PC-3 (cell line): ENCODE results near the gene CTAG1A. TPM values are rescaled to one million over a fixed set of nuclear protein-coding genes. Genes with fewer than 3 reads are reported as not detected.
"Not testable (repeated sequence)": the region's sequence is repeated elsewhere in the genome, so short reads cannot be mapped to it uniquely, and the experiment has no call there.

Source experiments
- ATAC-seq: fragments of 200-7000 bp; cut with Tn5 transposase; 2 replicates; pipeline ENCODE4 v1.9.1; 2020; ENCODE audit warnings: mild to moderate bottlenecking, moderate library complexity
- BruUV-seq: library from RNA; stranded (reverse); fragments of 400-500 nt; replicated peaks from 2 replicates; lab custom pipeline; 2021; lab: Mats Ljungman, UMichigan
- CTCF ChIA-PET: fragments of 300-600 bp; sonication (Branson Sonifier 250); formaldehyde crosslinking; loops from one replicate; lab custom pipeline; 2022; ENCODE audit warnings: antibody characterized with exemption; lab: Charles Lee
- POLR2A ChIA-PET: fragments of 300-600 bp; sonication (Branson Sonifier 250); formaldehyde crosslinking; loops from one replicate; lab custom pipeline; 2022; ENCODE audit warnings: antibody characterized with exemption; ENCODE audit not compliant: unreplicated experiment; lab: Charles Lee
- DNase-seq: peaks from one replicate; pipeline ENCODE4 v3.0.0-alpha.2; 2015
- H2AFZ ChIP-seq: fragments of 300-600 bp; sonication (generic); 2 replicates; pipeline ENCODE4 v1.6.0; 2016; ENCODE audit warnings: antibody characterized with exemption, low read length
- H3F3A ChIP-seq: fragments of 300-600 bp; sonication (generic); one replicate; pipeline ENCODE4 v1.6.0; 2017; ENCODE audit warnings: antibody characterized with exemption, low read length, control low read depth, mild to moderate bottlenecking; ENCODE audit not compliant: unreplicated experiment
- H3K27ac ChIP-seq: fragments of 300-600 bp; sonication (generic); 2 replicates; pipeline ENCODE4 v1.5.1; 2016; ENCODE audit warnings: mild to moderate bottlenecking, low read length
- H3K27me3 ChIP-seq: fragments of 300-600 bp; sonication (generic); 2 replicates; pipeline ENCODE4 v1.6.1; 2016; ENCODE audit warnings: low read length, mixed read lengths
- H3K36me3 ChIP-seq: fragments of 300-600 bp; sonication (generic); 2 replicates; pipeline ENCODE4 v1.6.1; 2016; ENCODE audit warnings: low read depth, mixed run types, low read length, mixed read lengths
- H3K4me1 ChIP-seq: fragments of 300-600 bp; sonication (generic); 2 replicates; pipeline ENCODE4 v1.5.1; 2016; ENCODE audit warnings: low read length; ENCODE audit not compliant: insufficient read depth
- H3K4me2 ChIP-seq: fragments of 300-600 bp; sonication (generic); 2 replicates; pipeline ENCODE4 v1.6.0; 2016; ENCODE audit warnings: low read length
- H3K4me3 ChIP-seq: fragments of 300-600 bp; sonication (generic); 2 replicates; pipeline ENCODE4 v1.5.1; 2016; ENCODE audit warnings: mild to moderate bottlenecking, low read length, mixed read lengths
- H3K79me2 ChIP-seq: fragments of 300-600 bp; sonication (generic); 2 replicates; pipeline ENCODE4 v1.6.1; 2017; ENCODE audit warnings: low read length, mixed read lengths
- H3K9ac ChIP-seq: fragments of 300-600 bp; sonication (generic); 2 replicates; pipeline ENCODE4 v1.6.0; 2016; ENCODE audit warnings: mild to moderate bottlenecking, low read length
- H3K9me2 ChIP-seq: fragments of 300-600 bp; sonication (generic); replicated peaks from 2 replicates; pipeline ENCODE4 v1.6.1; 2016; ENCODE audit warnings: mixed run types, low read length, mixed read lengths
- H3K9me3 ChIP-seq: fragments of 300-600 bp; sonication (generic); 2 replicates; pipeline ENCODE4 v1.6.1; 2016; ENCODE audit warnings: low read length, mixed read lengths
- H4K20me1 ChIP-seq: fragments of 300-600 bp; sonication (generic); 2 replicates; pipeline ENCODE4 v1.6.1; 2016; ENCODE audit warnings: low read length, mixed read lengths
- intact Hi-C: fragments of 100-400 bp; cut with micrococcal nuclease; formaldehyde crosslinking; loops from 2 replicates; pipeline ENCODE4 v1.9.0; 2023
- total RNA-seq: library from RNA; depleted of rRNA; stranded (reverse); fragments of >200 nt; gene quantifications from 2 replicates; pipeline ENCODE4 v1.2.3, GENCODE V29; 2014; rRNA removed

CTAG1A gene
- total RNA-seq, 1 experiment from 2014 or later, result not detected

DNA sequence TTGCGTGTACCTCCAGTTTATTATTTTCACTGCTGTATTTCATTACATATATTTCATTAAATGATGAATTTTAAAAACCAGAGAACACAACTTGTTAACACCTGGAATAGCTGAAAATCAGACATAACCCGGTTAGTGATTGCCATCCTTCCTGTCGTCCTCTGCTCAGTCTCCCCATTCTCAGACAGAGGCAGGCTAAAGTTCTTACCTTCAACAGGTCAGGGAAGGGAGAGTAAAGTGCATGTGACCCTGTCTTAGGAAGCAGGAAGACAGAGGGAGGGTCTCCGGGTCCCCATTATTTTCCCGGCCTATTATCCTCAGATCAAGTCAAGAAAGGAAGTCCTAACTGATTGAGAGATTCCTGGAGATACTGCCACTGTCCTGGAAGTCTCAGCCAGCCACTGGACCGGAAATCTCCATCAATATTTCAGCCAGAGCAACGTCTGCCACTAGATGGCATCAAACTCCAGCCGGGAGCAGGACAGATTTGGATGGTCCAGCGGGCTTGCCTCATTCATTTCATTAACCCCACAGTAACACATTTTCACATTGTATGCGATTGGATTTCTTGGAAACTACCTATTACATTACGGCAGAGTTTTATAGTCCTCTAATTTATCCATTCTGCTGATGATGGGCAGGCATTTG lies 36.0 kb downstream of the CTAG1A start:
- H4K20me1 ChIP-seq, H3K4me1 ChIP-seq, H3K27ac ChIP-seq, H3F3A ChIP-seq, H3K4me2 ChIP-seq, H3K9ac ChIP-seq, H3K79me2 ChIP-seq, POLR2A ChIA-PET, H3K9me2 ChIP-seq, H2AFZ ChIP-seq, H3K9me3 ChIP-seq, H3K36me3 ChIP-seq, BruUV-seq, CTCF ChIA-PET, DNase-seq, H3K27me3 ChIP-seq, H3K4me3 ChIP-seq, intact Hi-C loops: not testable (repeated sequence)
- ATAC-seq, result peak; percentile 85

DNA sequence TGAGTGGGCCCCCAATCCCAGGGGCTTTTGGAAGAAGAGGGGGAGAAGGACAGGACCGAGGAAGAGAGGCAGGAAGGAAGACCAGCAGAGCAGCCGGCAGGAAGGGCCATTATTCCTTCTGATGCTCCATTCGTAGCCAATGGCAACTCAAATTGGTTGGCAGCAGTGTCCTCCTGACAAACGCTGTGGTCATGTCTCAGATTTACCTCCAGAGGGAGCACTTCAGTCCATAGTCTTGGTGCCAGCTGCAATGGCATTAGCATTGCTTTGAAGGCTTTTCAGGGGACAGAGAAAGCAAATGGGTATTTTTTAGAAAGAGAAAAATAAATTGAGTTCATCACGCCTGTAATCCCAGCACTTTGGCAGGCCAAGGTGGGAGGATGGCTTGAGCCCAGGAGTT lies 44.0 kb downstream of the CTAG1A start:
- H3K4me3 ChIP-seq, H2AFZ ChIP-seq, POLR2A ChIA-PET, H3K9me2 ChIP-seq, H3K27ac ChIP-seq, DNase-seq, H3K4me2 ChIP-seq, H3K9me3 ChIP-seq, H3F3A ChIP-seq, CTCF ChIA-PET, H3K9ac ChIP-seq, H3K79me2 ChIP-seq, intact Hi-C loops, H3K36me3 ChIP-seq, H3K27me3 ChIP-seq, H4K20me1 ChIP-seq, BruUV-seq, H3K4me1 ChIP-seq: not testable (repeated sequence)
- ATAC-seq, result peak; percentile 72

DNA sequence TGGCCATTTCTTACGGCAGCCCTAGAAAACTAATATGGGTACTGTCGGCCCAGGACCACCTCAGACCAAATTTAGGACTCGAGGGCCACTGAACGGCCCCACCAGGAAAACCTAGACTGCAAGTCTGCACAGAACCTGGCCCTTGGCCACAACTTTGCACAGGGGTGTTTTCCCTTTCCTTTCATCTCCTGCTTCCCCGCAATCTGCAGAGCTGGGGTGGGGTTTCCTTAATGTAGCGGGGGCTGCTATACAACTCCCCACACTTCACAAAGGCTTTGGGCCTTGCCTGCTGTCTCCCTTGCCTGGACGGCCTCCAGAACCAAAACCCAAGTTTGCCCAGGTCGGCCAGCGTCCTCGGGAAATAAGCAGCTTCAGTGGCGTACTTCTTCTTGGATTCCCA lies 46.0 kb downstream of the CTAG1A start:
- H3K4me3 ChIP-seq, H3F3A ChIP-seq, DNase-seq, H3K9me2 ChIP-seq, POLR2A ChIA-PET, intact Hi-C loops, H4K20me1 ChIP-seq, H3K4me2 ChIP-seq, H3K27me3 ChIP-seq, H3K79me2 ChIP-seq, CTCF ChIA-PET, H3K9me3 ChIP-seq, H3K4me1 ChIP-seq, H3K27ac ChIP-seq, ATAC-seq, H2AFZ ChIP-seq, H3K9ac ChIP-seq, BruUV-seq, H3K36me3 ChIP-seq: not testable (repeated sequence)

DNA sequence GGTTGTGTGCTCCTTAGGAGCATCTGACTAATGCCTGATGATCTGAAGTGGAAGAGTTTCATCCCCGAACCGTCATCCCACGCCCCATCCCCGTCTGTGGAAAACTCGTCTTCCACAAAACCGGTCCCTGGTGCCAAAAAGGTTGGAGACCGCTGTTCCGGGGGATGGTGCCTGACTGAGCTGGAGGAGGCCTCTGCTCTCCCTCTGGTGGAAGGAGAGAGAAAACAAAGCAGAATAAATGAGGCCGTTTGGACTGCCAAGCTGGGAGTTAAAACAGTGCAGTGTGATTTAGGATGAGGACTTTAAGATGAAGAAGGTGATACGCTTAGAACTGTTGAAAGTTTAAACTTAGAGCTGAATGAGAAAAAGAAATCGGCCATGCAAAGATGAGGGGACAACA lies 48.7 kb downstream of the CTAG1A start:
- CTCF ChIA-PET, POLR2A ChIA-PET, intact Hi-C loops, H3K4me1 ChIP-seq, H3K27ac ChIP-seq, H3K36me3 ChIP-seq, H3K79me2 ChIP-seq, DNase-seq, BruUV-seq, H3K27me3 ChIP-seq, H3K9me3 ChIP-seq, H3K4me2 ChIP-seq, H3K9me2 ChIP-seq, H3K9ac ChIP-seq, H4K20me1 ChIP-seq, H3F3A ChIP-seq, H2AFZ ChIP-seq, H3K4me3 ChIP-seq: not testable (repeated sequence)
- peak; percentile 37 for ATAC-seq

Other genes starting within 250 kb of the CTAG1A start
- gene FLNA, start 210.5 kb upstream of the CTAG1A start, total RNA-seq, result 2,058 and 3,170 TPM in 2 replicates
- 46.8 and 49.0 TPM in 2 replicates for gene EMD, start 205.8 kb upstream of the CTAG1A start, total RNA-seq
- gene RPL10, start 186.8 kb upstream of the CTAG1A start, total RNA-seq, result 2,879 and 3,401 TPM in 2 replicates
- 29.8 TPM in 2 replicates for gene DNASE1L1, start 175.9 kb upstream of the CTAG1A start, total RNA-seq
- 39.4 and 41.5 TPM in 2 replicates for gene TAFAZZIN, start 173.6 kb upstream of the CTAG1A start, total RNA-seq
- 68.7 and 94.0 TPM in 2 replicates for gene ATP6AP1, start 156.5 kb upstream of the CTAG1A start, total RNA-seq
- gene GDI1, start 148.0 kb upstream of the CTAG1A start, total RNA-seq, result 96.1 and 97.1 TPM in 2 replicates
- gene FAM50A, start 141.0 kb upstream of the CTAG1A start, total RNA-seq, result 53.8 and 76.7 TPM in 2 replicates
- gene PLXNA3, start 126.9 kb upstream of the CTAG1A start, total RNA-seq, result 5.3 and 21.8 TPM in 2 replicates
- 82.8 and 87.4 TPM in 2 replicates for gene LAGE3, start 105.9 kb upstream of the CTAG1A start, total RNA-seq
- gene UBL4A, start 98.5 kb upstream of the CTAG1A start, total RNA-seq, result 92.3 and 101 TPM in 2 replicates
- gene SLC10A3, start 94.5 kb upstream of the CTAG1A start, total RNA-seq, result 42.1 and 50.6 TPM in 2 replicates
- 69.2 and 88.0 TPM in 2 replicates for gene FAM3A, start 68.9 kb upstream of the CTAG1A start, total RNA-seq
- 121 and 147 TPM in 2 replicates for gene G6PD, start 38.3 kb upstream of the CTAG1A start, total RNA-seq
- gene IKBKG, start 37.5 kb upstream of the CTAG1A start, total RNA-seq, result 34.3 and 39.6 TPM in 2 replicates
- gene CTAG1B, start 34.1 kb downstream of the CTAG1A start, total RNA-seq, result not detected in 2 replicates
- gene CTAG2, start 68.4 kb downstream of the CTAG1A start, total RNA-seq, result not detected in 2 replicates
- gene GAB3, start 165.9 kb downstream of the CTAG1A start, total RNA-seq, result 3.1 TPM in 1 of 2 replicates, not detected in the other
- gene DKC1, start 177.7 kb downstream of the CTAG1A start, total RNA-seq, result 89.2 and 115 TPM in 2 replicates
- gene MPP1, start 220.4 kb downstream of the CTAG1A start, total RNA-seq, result 18.3 and 18.8 TPM in 2 replicates
- gene SMIM9, start 249.5 kb downstream of the CTAG1A start, total RNA-seq, result not detected in 2 replicates